ENCODE measurements around the gene CTTN. TPM values are rescaled to one million over a fixed set of nuclear protein-coding genes. Genes with fewer than 3 reads are reported as not detected.

CTTN gene
- total RNA-seq, 4 donors from 2014 or later, result 179 to 458 (median 200) TPM

DNA sequence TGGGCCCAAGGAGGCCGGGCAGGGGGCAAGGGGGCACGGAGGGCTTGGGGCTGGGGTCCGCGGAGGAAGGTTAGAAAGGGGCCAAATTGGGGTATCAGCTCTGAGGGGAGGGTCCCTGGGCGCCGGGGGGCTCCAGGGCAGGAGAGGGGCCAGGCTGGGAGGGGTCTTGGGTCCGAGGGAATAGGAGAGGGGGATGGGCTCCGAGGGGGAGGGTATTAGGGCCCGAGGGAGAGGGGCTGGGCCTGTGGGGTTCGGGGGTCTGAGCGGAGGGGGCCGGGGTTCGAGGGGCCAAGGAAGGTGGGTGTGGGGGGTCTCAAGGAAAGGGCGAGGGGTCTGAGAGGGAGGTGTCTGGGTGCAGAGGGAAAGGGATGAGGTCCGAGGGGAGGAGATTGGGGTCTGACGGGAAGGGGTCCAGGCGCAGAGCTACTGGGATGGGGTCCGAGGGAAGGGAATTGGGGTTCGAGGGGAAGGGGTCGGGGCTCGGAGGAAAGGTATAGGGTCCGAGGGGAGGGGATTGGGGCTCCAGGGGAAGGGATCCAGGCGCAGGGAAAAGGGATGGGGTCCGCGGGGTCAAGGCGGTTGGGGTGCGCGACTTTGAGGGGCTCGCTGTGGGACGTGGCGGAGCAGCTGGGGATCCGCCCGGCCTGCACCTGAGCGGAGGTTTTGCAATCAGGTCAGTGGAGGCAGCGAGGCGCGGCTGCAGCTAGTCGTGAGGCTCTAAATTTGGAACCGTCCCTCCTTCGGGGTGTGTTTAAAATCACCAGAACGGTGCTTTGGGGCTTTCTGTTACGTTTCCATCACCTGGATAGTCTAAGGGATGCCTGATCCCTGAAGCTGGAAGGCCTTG lies 728 bp downstream of the CTTN start:
- Histone ChIP-seq H3K27me3 (no peaks in the 10 kb centered on the region), H3K36me3 (no peaks in the 10 kb centered on the region), H3K4me3 (peak overlapping the region; percentile 73), H3K27ac (peak overlapping the region; percentile 84), H3K9me3 (no peaks in the 10 kb centered on the region), H3K4me1 (peaks cover 43% of the 10 kb centered on the region)
- TF ChIP-seq, protein P1, sequence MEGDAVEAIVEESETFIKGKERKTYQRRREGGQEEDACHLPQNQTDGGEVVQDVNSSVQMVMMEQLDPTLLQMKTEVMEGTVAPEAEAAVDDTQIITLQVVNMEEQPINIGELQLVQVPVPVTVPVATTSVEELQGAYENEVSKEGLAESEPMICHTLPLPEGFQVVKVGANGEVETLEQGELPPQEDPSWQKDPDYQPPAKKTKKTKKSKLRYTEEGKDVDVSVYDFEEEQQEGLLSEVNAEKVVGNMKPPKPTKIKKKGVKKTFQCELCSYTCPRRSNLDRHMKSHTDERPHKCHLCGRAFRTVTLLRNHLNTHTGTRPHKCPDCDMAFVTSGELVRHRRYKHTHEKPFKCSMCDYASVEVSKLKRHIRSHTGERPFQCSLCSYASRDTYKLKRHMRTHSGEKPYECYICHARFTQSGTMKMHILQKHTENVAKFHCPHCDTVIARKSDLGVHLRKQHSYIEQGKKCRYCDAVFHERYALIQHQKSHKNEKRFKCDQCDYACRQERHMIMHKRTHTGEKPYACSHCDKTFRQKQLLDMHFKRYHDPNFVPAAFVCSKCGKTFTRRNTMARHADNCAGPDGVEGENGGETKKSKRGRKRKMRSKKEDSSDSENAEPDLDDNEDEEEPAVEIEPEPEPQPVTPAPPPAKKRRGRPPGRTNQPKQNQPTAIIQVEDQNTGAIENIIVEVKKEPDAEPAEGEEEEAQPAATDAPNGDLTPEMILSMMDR (IDR thresholded peaks at IDR 0.05), result no peak
- TF ChIP-seq POLR2AphosphoS5 (IDR thresholded peaks at IDR 0.05) (no peak), EP300 (IDR thresholded peaks at IDR 0.05) (no peak), POLR2A (IDR thresholded peaks at IDR 0.05) (no peak)
- WGBS, result 1% methylated on average over 40 of the region's 42 CpGs
- DNase-seq (ENCODE audit: low spot score in 2 of 2), result peak in 1 of 2 donors; percentile 67

DNA sequence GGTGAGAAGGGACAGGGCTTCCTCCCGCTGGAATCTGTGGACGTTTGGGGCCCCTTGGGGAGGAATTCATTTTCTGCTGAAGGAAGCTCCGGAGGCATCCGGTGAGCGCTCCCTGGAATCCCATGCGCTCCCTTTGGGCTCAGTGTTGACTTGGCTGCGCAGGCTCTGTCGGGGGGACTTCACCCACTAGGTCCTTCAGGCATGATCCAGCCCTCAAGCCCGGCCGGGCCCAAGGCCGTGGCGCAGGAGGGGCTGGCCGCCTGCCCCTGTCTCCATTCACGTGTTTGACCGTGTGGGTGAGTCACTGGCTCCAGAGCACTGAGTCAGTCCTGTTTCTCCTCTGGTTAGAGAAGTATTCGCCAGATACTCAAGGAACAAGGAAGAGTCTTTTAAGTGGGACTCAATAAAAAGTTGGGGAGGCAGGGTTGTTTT lies 1.4 kb downstream of the CTTN start:
- peak overlapping the region; percentile 73 for H3K4me3 ChIP-seq
- peaks cover 43% of the 10 kb centered on the region for H3K4me1 ChIP-seq
- H3K27me3 ChIP-seq, result no peaks in the 10 kb centered on the region
- H3K36me3 ChIP-seq, result no peaks in the 10 kb centered on the region
- 2% methylated on average over 15 of the region's 16 CpGs for WGBS
- TF ChIP-seq, protein P1 (IDR thresholded peaks at IDR 0.05), result no peak
- peak in 1 of 2 donors; percentile 22 for TF ChIP-seq POLR2A (IDR thresholded peaks at IDR 0.05)
- peak overlapping the region; percentile 84 for H3K27ac ChIP-seq
- no peaks in the 10 kb centered on the region for H3K9me3 ChIP-seq
- peak; percentile 87 to 89 for DNase-seq (ENCODE audit: low spot score in 2 of 2)

DNA sequence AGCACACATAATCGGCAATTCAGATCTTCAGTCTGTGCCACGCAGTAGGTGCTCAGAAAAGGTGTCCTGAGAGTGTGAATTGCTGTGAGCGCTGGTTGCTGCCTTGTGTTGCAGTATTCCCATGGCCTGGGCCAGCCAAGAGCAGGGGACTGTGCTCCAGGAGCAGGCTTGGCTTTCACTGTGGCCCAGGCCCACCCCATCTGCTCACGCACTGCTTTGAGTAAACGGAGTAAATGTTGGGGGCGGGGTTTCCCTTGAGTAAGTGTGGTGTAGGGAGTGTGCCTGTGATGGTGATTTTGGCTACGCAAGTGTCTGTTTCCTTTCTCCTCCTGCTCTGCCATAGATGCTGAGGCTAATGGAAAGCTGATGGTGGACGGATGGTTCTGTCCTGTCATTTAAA lies 2.3 kb downstream of the CTTN start:
- TF ChIP-seq POLR2AphosphoS5 (IDR thresholded peaks at IDR 0.05) (no peak), POLR2A (IDR thresholded peaks at IDR 0.05) (no peak), EP300 (IDR thresholded peaks at IDR 0.05) (no peak)
- TF ChIP-seq, protein P1 (IDR thresholded peaks at IDR 0.05), result no peak
- Histone ChIP-seq H3K27me3 (no peaks in the 10 kb centered on the region), H3K4me1 (peaks cover 43% of the 10 kb centered on the region), H3K36me3 (peaks cover 3% of the 10 kb centered on the region), H3K27ac (peak overlapping the region; percentile 84), H3K4me3 (no peak overlapping the region), H3K9me3 (no peaks in the 10 kb centered on the region)
- DNase-seq (ENCODE audit: low spot score in 2 of 2), result no peak
- 93% methylated on average over 5 of the region's 8 CpGs for WGBS

DNA sequence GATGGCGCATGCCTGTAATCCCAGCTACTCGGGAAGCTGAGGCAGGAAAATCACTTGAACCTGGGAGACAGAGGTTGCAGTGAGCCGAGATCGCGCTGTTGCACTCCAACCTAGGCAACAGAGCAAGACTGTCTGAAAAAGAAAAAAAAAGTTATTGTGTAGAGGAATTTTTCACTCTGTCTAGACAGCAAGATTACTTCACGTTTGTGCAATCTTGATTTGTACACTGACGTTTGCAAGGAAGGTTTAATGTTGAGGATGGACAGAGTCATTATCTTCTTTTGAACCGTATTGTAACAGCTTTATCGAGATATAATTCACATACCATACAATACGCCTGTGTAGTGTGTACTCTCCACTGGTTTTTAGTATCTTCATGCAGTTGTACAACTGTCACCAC lies 3.7 kb downstream of the CTTN start:
- TF ChIP-seq POLR2AphosphoS5 (IDR thresholded peaks at IDR 0.05) (no peak), EP300 (IDR thresholded peaks at IDR 0.05) (no peak), POLR2A (IDR thresholded peaks at IDR 0.05) (no peak)
- TF ChIP-seq, protein P1 (IDR thresholded peaks at IDR 0.05), result no peak
- Histone ChIP-seq H3K27ac (no peak overlapping the region), H3K9me3 (no peaks in the 10 kb centered on the region), H3K27me3 (no peaks in the 10 kb centered on the region), H3K36me3 (peaks cover 16% of the 10 kb centered on the region), H3K4me1 (peaks cover 42% of the 10 kb centered on the region), H3K4me3 (no peak overlapping the region)
- DNase-seq (ENCODE audit: low spot score in 2 of 2), result no peak
- whole genome bisulfite sequencing, result 85% methylated on average over 10 of the region's 10 CpGs

DNA sequence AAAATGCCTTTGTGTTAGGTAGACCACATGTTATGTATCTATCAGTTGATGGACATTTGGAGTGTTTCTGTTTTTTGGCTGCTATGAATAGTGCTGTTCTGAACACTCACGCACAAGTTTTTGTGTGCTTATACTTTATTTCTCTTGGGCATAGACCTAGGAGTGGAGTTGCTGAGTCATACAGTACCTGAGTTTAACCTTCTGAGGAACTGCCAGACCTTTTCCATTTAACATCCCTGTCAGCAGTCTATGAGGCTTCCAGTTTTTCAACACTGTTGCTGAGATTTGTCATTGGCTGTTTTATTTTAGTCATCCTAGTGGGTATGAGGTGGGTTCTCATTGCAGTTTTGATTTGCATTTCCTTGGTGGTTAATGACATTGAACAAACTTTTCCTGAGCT lies 4.4 kb downstream of the CTTN start:
- peaks cover 35% of the 10 kb centered on the region for H3K4me1 ChIP-seq
- H3K9me3 ChIP-seq, result no peaks in the 10 kb centered on the region
- no peak overlapping the region for H3K27ac ChIP-seq
- no peak overlapping the region for H3K4me3 ChIP-seq
- WGBS, result 31% methylated on average over 1 of the region's 1 CpG
- DNase-seq (ENCODE audit: low spot score in 2 of 2), result no peak
- no peaks in the 10 kb centered on the region for H3K27me3 ChIP-seq
- H3K36me3 ChIP-seq, result peaks cover 23% of the 10 kb centered on the region
- TF ChIP-seq POLR2A (IDR thresholded peaks at IDR 0.05) (no peak), POLR2AphosphoS5 (IDR thresholded peaks at IDR 0.05) (no peak), EP300 (IDR thresholded peaks at IDR 0.05) (no peak)
- TF ChIP-seq, protein P1 (IDR thresholded peaks at IDR 0.05), result no peak

All from suprapubic skin (tissue), 4 donors.